OCI-LY7 (cell line): Measurements from ENCODE around the gene TAGLN. TPM values are rescaled to one million over a fixed set of nuclear protein-coding genes. Genes with fewer than 3 reads are reported as not detected.

Source experiments
- BruUV-seq: library from RNA; stranded (reverse); fragments of 400-500 nt; replicated peaks from 2 replicates; lab custom pipeline; 2021; lab: Mats Ljungman, UMichigan
- CTCF ChIA-PET: fragments of 300-600 bp; sonication (Branson Sonifier 250); formaldehyde crosslinking; loops from one replicate; lab custom pipeline; 2022; ENCODE audit warnings: antibody characterized with exemption; ENCODE audit not compliant: unreplicated experiment; lab: Charles Lee
- POLR2A ChIA-PET: fragments of 300-600 bp; sonication (Branson Sonifier 250); formaldehyde crosslinking; loops from one replicate; lab custom pipeline; 2022; ENCODE audit warnings: antibody characterized with exemption; lab: Charles Lee
- DNase-seq: peaks from one replicate; pipeline ENCODE4 v3.0.0-alpha.2; 2015; ENCODE audit warnings: low spot score
- H2AFZ ChIP-seq: fragments of 200-600 bp; sonication (generic), shearing (Covaris generic); 2 replicates; pipeline ENCODE4 v1.6.1; 2014; ENCODE audit warnings: mild to moderate bottlenecking, antibody characterized with exemption, low read length, moderate library complexity
- H3K27ac ChIP-seq: fragments of 200-600 bp; sonication (generic); 2 replicates; pipeline ENCODE4 v1.5.1; 2014; ENCODE audit warnings: mixed run types, low read depth, mild to moderate bottlenecking, moderate library complexity, low read length, inconsistent platforms; ENCODE audit not compliant: poor library complexity, severe bottlenecking
- H3K36me3 ChIP-seq: fragments of 200-600 bp; sonication (generic); 2 replicates; pipeline ENCODE4 v1.6.1; 2014; ENCODE audit warnings: mild to moderate bottlenecking, antibody characterized with exemption, low read length, moderate library complexity, mixed read lengths; ENCODE audit not compliant: insufficient read depth
- H3K4me1 ChIP-seq: fragments of 200-600 bp; sonication (generic); 2 replicates; pipeline ENCODE4 v1.5.1; 2014; ENCODE audit warnings: mild to moderate bottlenecking, low read length; ENCODE audit not compliant: insufficient read depth, poor library complexity, severe bottlenecking
- H3K4me2 ChIP-seq: fragments of 200-600 bp; sonication (generic); 2 replicates; pipeline ENCODE4 v1.6.1; 2014; ENCODE audit warnings: mild to moderate bottlenecking, low read length
- H3K4me3 ChIP-seq: fragments of 200-600 bp; sonication (generic); 2 replicates; pipeline ENCODE4 v1.5.1; 2014; ENCODE audit warnings: mild to moderate bottlenecking, low read depth, low read length; ENCODE audit not compliant: poor library complexity, severe bottlenecking
- H3K79me2 ChIP-seq: fragments of 200-600 bp; sonication (generic); 2 replicates; pipeline ENCODE4 v1.6.1; 2016; ENCODE audit warnings: low read depth, mild to moderate bottlenecking, low read length, moderate library complexity, mixed read lengths; ENCODE audit not compliant: insufficient read depth
- H3K9me2 ChIP-seq: fragments of 200-600 bp; sonication (generic); 2 replicates; pipeline ENCODE4 v1.6.1; 2016; ENCODE audit warnings: mild to moderate bottlenecking, low read length, mixed read lengths; ENCODE audit not compliant: insufficient read depth
- H3K9me3 ChIP-seq: fragments of 200-600 bp; sonication (generic); 2 replicates; pipeline ENCODE4 v1.6.1; 2014; ENCODE audit warnings: mild to moderate bottlenecking, mixed run types, low read length, mixed read lengths
- H4K20me1 ChIP-seq: fragments of 200-600 bp; sonication (generic); 2 replicates; pipeline ENCODE4 v1.6.1; 2014; ENCODE audit warnings: mild to moderate bottlenecking, antibody characterized with exemption, low read length, moderate library complexity, mixed read lengths; ENCODE audit not compliant: insufficient read depth
- CTCF ChIP-seq: fragments of 200-600 bp; sonication (generic); conservative IDR thresholded peaks from 2 replicates; pipeline ENCODE4 v1.5.1; 2014; ENCODE audit warnings: mild to moderate bottlenecking, antibody characterized with exemption, low read length, moderate library complexity, mixed read lengths
- EZH2phosphoT487 ChIP-seq: fragments of 200-600 bp; sonication (generic); IDR thresholded peaks from 2 replicates; pipeline ENCODE4 v1.6.1; 2018; ENCODE audit warnings: low read depth, borderline replicate concordance, mild to moderate bottlenecking, mixed run types, antibody characterized with exemption, low read length, moderate library complexity, mixed read lengths
- intact Hi-C: fragments of 100-400 bp; cut with micrococcal nuclease; formaldehyde crosslinking; loops from one replicate; pipeline ENCODE4 v1.10.0; 2022; ENCODE audit not compliant: unreplicated experiment
- total RNA-seq, 2 experiments: library from RNA; depleted of rRNA in 1 of 2; stranded (reverse); fragments of >200 nt in 1 of 2; shearing (Covaris generic) in 1 of 2; gene quantifications; 2 replicates each; pipeline ENCODE4 v1.2.3, GENCODE V29; 2014 to 2022

Gene TAGLN
- total RNA-seq, 2 experiments from 2014 or later = 5.4 to 7.4 TPM

DNA sequence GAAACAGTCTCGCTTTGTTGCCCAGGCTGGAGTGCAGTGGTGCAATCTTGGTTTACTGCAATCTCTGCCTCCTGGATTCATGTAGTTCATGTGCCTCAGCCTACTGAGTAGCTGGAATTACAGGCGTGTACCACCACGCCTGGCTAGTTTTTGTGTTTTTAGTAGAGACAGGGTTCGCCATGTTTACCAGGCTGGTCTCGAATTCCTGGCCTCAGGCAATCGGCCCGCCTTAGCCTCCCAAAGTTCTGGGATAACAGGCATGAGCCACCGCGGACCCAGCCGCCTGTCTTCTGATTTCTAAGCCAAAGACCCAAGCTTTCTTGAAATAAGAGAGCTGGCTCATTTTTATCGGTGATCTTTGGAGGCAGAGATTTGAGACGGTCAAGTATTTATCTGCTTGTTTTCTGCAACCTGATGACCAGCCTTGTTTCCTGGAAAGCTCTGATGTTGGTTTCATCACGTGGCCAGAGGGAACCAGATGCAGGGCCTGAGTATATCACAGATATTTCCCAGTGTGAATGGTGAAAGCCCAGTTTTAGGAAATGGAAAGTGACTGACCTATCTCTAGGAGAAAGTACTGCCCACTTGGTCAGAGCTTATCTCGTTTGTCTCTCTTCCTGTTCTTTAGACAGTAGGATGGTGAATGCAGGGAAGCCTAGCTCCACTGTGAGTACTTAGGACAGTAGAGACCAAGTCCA is 26.3 kb upstream of the TAGLN start:
- ChIA-PET CTCF (no interaction called here), POLR2A (interaction anchor here (0.5 to 2.2 kb wide), 2 partner anchors 12 to 97 kb away, joined by 5 to 9 read pairs; no protein-coding TSS in a partner anchor)
- peaks cover 4% of the 10 kb centered on the region for H3K4me1 ChIP-seq
- DNase-seq = no peak
- intact Hi-C loops = no loop called here
- no peaks in the 10 kb centered on the region for H3K9me2 ChIP-seq
- BruUV-seq = no TSS peak
- peaks cover 50% of the 10 kb centered on the region for H3K36me3 ChIP-seq
- no peaks in the 10 kb centered on the region for H3K9me3 ChIP-seq
- no peaks in the 10 kb centered on the region for H3K79me2 ChIP-seq
- no peak overlapping the region for H2AFZ ChIP-seq
- no peak overlapping the region for H3K27ac ChIP-seq
- H4K20me1 ChIP-seq = no peaks in the 10 kb centered on the region
- H3K4me2 ChIP-seq = no peak overlapping the region
- no peak for TF ChIP-seq EZH2phosphoT487
- no peak for TF ChIP-seq CTCF
- H3K4me3 ChIP-seq = no peak overlapping the region

DNA sequence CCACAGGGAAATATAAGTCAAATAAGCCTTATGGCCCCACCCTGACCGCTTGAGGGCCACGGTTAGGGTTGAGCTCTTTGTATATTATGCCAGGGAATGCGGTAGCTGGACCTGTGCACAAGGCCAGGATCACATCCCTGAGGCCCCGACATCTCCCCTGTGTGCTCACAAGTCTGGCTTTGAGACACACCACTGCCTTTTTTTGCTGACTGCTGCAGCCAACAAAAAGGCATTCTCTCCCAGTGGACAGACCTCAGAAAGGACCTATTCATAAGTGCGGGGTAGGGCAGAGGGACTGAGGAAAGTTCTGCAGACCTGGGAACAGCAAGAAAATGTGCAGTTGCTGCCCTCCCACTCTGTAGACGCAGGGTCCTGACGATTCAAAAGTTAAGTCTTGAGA is 24.1 kb upstream of the TAGLN start:
- Histone ChIP-seq H3K9me2 (no peaks in the 10 kb centered on the region), H3K4me2 (no peak overlapping the region), H3K79me2 (peaks cover 3% of the 10 kb centered on the region; the same call in 1 of the 2 replicates), H3K27ac (no peak overlapping the region), H3K4me1 (peaks cover 19% of the 10 kb centered on the region), H3K9me3 (no peaks in the 10 kb centered on the region), H3K4me3 (no peak overlapping the region), H2AFZ (no peak overlapping the region), H3K36me3 (peaks cover 28% of the 10 kb centered on the region), H4K20me1 (no peaks in the 10 kb centered on the region)
- intact Hi-C loops = no loop called here
- DNase-seq = no peak
- CTCF ChIA-PET = no interaction called here
- POLR2A ChIA-PET = interaction anchor here (0.8 kb wide), 1 partner anchor 9 kb away, joined by 3 read pairs; no protein-coding TSS in a partner anchor
- no TSS peak for BruUV-seq
- TF ChIP-seq EZH2phosphoT487 = no peak
- no peak for TF ChIP-seq CTCF

- H4K20me1 ChIP-seq = no peaks in the 10 kb centered on the region
- H3K4me2 ChIP-seq = no peak overlapping the region
- ChIA-PET CTCF (no interaction called here), POLR2A (no interaction called here)
- TF ChIP-seq EZH2phosphoT487 (no peak), CTCF (no peak)
- H2AFZ ChIP-seq = no peak overlapping the region
- DNase-seq = no peak
- peaks cover 3% of the 10 kb centered on the region; the same call in 1 of the 2 replicates for H3K79me2 ChIP-seq
- no TSS peak for BruUV-seq
- H3K4me1 ChIP-seq = peaks cover 26% of the 10 kb centered on the region
- H3K4me3 ChIP-seq = no peak overlapping the region
- H3K36me3 ChIP-seq = peaks cover 21% of the 10 kb centered on the region
- H3K9me3 ChIP-seq = no peaks in the 10 kb centered on the region
- H3K27ac ChIP-seq = no peak overlapping the region
- intact Hi-C loops = no loop called here
- H3K9me2 ChIP-seq = no peaks in the 10 kb centered on the region
These were observed 23.4 kb upstream of the TAGLN start for GRCh38 chr11:117175781-117176180.
